AG04450 (cell line): ENCODE results near the gene ZNF169. TPM values are rescaled to one million over a fixed set of nuclear protein-coding genes. Genes with fewer than 3 reads are reported as not detected.

ENCODE experiments used
- CTCF ChIA-PET: fragments of 300-600, 350-600 bp; formaldehyde crosslinking; extraction: SDS; loops from one replicate; lab custom pipeline; 2022; ENCODE audit warnings: antibody characterized with exemption, inconsistent platforms; lab: Charles Lee
- POLR2A ChIA-PET: fragments of 350-600 bp; formaldehyde crosslinking; extraction: SDS; loops from one replicate; lab custom pipeline; 2021; ENCODE audit warnings: antibody characterized with exemption, inconsistent platforms; lab: Yijun Ruan, JAX
- DNase-seq: peaks from one replicate; pipeline ENCODE4 v3.0.0-alpha.2; 2011; ENCODE audit warnings: low read depth, low spot score
- H3K27ac ChIP-seq: one replicate; pipeline ENCODE4 v1.5.1; 2012; ENCODE audit warnings: low read depth, low read length, control low read depth
- H3K27me3 ChIP-seq: one replicate; pipeline ENCODE4 v1.6.0; 2012; ENCODE audit warnings: low read length; ENCODE audit not compliant: control insufficient read depth, insufficient read depth
- H3K4me3 ChIP-seq: 2 replicates; pipeline ENCODE4 v1.5.1; 2011; ENCODE audit warnings: mild to moderate bottlenecking, low read depth, low read length, control low read depth
- H3K9me3 ChIP-seq: 2 replicates; pipeline ENCODE4 v1.5.1; 2012; ENCODE audit warnings: low read length; ENCODE audit not compliant: control insufficient read depth, insufficient read depth
- CTCF ChIP-seq: IDR thresholded peaks from 2 replicates; pipeline ENCODE4 v1.5.1; 2011; ENCODE audit warnings: low read depth, low read length, control low read depth, inconsistent platforms
- polyA plus RNA-seq: library from polyadenylated mRNA; depleted of rRNA; stranded (reverse); fragments of >200 nt; gene quantifications from 2 replicates; pipeline ENCODE4 v1.2.3, GENCODE V29; 2011

Gene ZNF169
- polyA plus RNA-seq, 1 experiment: 2.3 TPM

- Histone ChIP-seq H3K27ac (no peak overlapping the region), H3K9me3 (no peaks in the 10 kb centered on the region), H3K27me3 (no peaks in the 10 kb centered on the region), H3K4me3 (no peak overlapping the region)
- no peak for TF ChIP-seq CTCF
- no peak for DNase-seq
- POLR2A ChIA-PET: no interaction called here
- CTCF ChIA-PET: no interaction called here
Measured at GRCh38 chr9:94286116-94286515, 27.0 kb downstream of the ZNF169 start.

- ChIA-PET CTCF (no interaction called here), POLR2A (no interaction called here)
- Histone ChIP-seq H3K27me3 (no peaks in the 10 kb centered on the region), H3K9me3 (no peaks in the 10 kb centered on the region), H3K27ac (no peak overlapping the region), H3K4me3 (no peak overlapping the region)
- no peak for TF ChIP-seq CTCF
- DNase-seq: no peak
Measured at GRCh38 chr9:94287877-94288513, 28.9 kb downstream of the ZNF169 start.

- H3K27ac ChIP-seq: no peak overlapping the region
- CTCF ChIA-PET: no interaction called here
- no peak for DNase-seq
- H3K27me3 ChIP-seq: no peaks in the 10 kb centered on the region
- no peaks in the 10 kb centered on the region for H3K9me3 ChIP-seq
- TF ChIP-seq CTCF: no peak
- no peak overlapping the region for H3K4me3 ChIP-seq
- POLR2A ChIA-PET: no interaction called here
Measured at GRCh38 chr9:94289691-94290090, 30.6 kb downstream of the ZNF169 start.

- no peaks in the 10 kb centered on the region for H3K27me3 ChIP-seq
- CTCF ChIA-PET: no interaction called here
Measured at GRCh38 chr9:94298949-94299599, 40.0 kb downstream of the ZNF169 start.

More at GRCh38 chr9:94298949-94299599, 40.0 kb downstream of the ZNF169 start:
- Histone ChIP-seq H3K27ac (no peak overlapping the region), H3K4me3 (no peak overlapping the region), H3K9me3 (no peaks in the 10 kb centered on the region)
- no peak for TF ChIP-seq CTCF
- POLR2A ChIA-PET: no interaction called here
- no peak for DNase-seq
